ENCODE data around the gene SGMS1. TPM values are rescaled to one million over a fixed set of nuclear protein-coding genes. Genes with fewer than 3 reads are reported as not detected.

Gene SGMS1
- total and polyA plus RNA-seq, 2 experiments from 2014 or later, result 15.0 to 34.7 TPM

- Histone ChIP-seq H3K4me2 (no peak overlapping the region), H4K20me1 (replicated peaks; ENCODE audit: insufficient read depth) (0 out of 2 replicates have a peak, but pooled peaks cover 4% of the 10 kb centered on the region), H3K9me2 (ENCODE audit: insufficient read depth) (no peaks in the 10 kb centered on the region), H3K4me3 (no peak overlapping the region), H3K4me1 (ENCODE audit: insufficient read depth) (no peaks in the 10 kb centered on the region), H3F3A (replicated peaks; ENCODE audit: low read depth) (no peaks in the 10 kb centered on the region), H3K27ac (ENCODE audit: low read depth) (no peak overlapping the region), H2AFZ (no peak overlapping the region), H3K79me2 (replicated peaks; ENCODE audit: insufficient read depth) (no peaks in the 10 kb centered on the region), H3K36me3 (ENCODE audit: insufficient read depth) (peaks cover 3% of the 10 kb centered on the region; the same call in 1 of the 2 replicates), H3K27me3 (ENCODE audit: insufficient read depth) (no peaks in the 10 kb centered on the region)
- DNase-seq (ENCODE audit: low spot score) (no peak), ATAC-seq (no peak)
- Mint-ChIP-seq H3K4me1 (peaks cover 7% of the 10 kb centered on the region; the same call in 1 of the 3 replicates), H3K9me3 (no peaks in the 10 kb centered on the region; the same call in 2 of the 3 replicates), H3K4me3 (no peak overlapping the region), H3K36me3 (ENCODE audit: low read depth) (peaks cover 13% of the 10 kb centered on the region; the same call in 2 of the 3 replicates), H3K27ac (no peak overlapping the region), H3K27me3 (ENCODE audit: insufficient read depth, low read depth, poor library complexity) (peaks cover 1% of the 10 kb centered on the region)
- no peak for TF ChIP-seq POLR2AphosphoS5 (IDR thresholded peaks at IDR 0.05; ENCODE audit: low read depth)
- TF ChIP-seq ZNF331 (CRISPR knock-in tag; IDR thresholded peaks at IDR 0.05; ENCODE audit: low read depth), result no peak
- no peak for TF ChIP-seq CREB1 (CRISPR knock-in tag; IDR thresholded peaks at IDR 0.05; ENCODE audit: low read depth)
- TF ChIP-seq EZH2phosphoT487 (IDR thresholded peaks at IDR 0.05; ENCODE audit: unreplicated experiment), result no peak
- TF ChIP-seq JUNB (IDR thresholded peaks at IDR 0.05; ENCODE audit: unreplicated experiment), result no peak
- TF ChIP-seq CTCF (conservative IDR thresholded peaks at IDR 0.05; ENCODE audit: low read depth in 2 of 2), result no peak
- TF ChIP-seq EZH2 (IDR thresholded peaks at IDR 0.05; ENCODE audit: low read depth, unreplicated experiment), result no peak
- TF ChIP-seq REST (IDR thresholded peaks at IDR 0.05; ENCODE audit: unreplicated experiment), result no peak
- no peak for TF ChIP-seq ETS1 (IDR thresholded peaks at IDR 0.05)
- TF ChIP-seq STAT1 (IDR thresholded peaks at IDR 0.05; ENCODE audit: unreplicated experiment), result no peak
- TF ChIP-seq NANOG (IDR thresholded peaks at IDR 0.05; ENCODE audit: borderline replicate concordance), result no peak
- TF ChIP-seq ZNF114 (CRISPR knock-in tag; IDR thresholded peaks at IDR 0.05), result no peak
- no peak for TF ChIP-seq ZNF462 (CRISPR knock-in tag; IDR thresholded peaks at IDR 0.05)
Measured at GRCh38 chr10:50314169-50315071, 309.3 kb downstream of the SGMS1 start.
